HepG2 (cell line): Measurements from ENCODE around the gene TXNRD1. TPM values are rescaled to one million over a fixed set of nuclear protein-coding genes. Genes with fewer than 3 reads are reported as not detected.

Source experiments
- ELF3 ChIP-seq: IDR thresholded peaks from 2 replicates; pipeline ENCODE4 v1.6.1; 2016; ENCODE audit warnings: missing genetic modification reagents, missing compliant biosample characterization
- ESRRA ChIP-seq: sonication (generic); formaldehyde crosslinking; IDR thresholded peaks from 2 replicates; pipeline ENCODE4 v1.5.1; 2020; ENCODE audit warnings: mild to moderate bottlenecking, low read depth, missing genetic modification reagents
- EZH2 ChIP-seq: conservative IDR thresholded peaks from 2 replicates; pipeline ENCODE4 v1.6.1; 2012; ENCODE audit warnings: mild to moderate bottlenecking, low read depth, low read length, moderate library complexity
- FOXO1 ChIP-seq: sonication (generic); formaldehyde crosslinking; IDR thresholded peaks from 2 replicates; pipeline ENCODE4 v1.4.0; 2020; ENCODE audit warnings: missing genetic modification reagents
- HNF4G ChIP-seq, 2 experiments: sonication (generic) in 1 of 2; formaldehyde crosslinking in 1 of 2; IDR thresholded peaks; 2 replicates each; pipeline versions ENCODE4 v1.4.0 to v1.6.1; 2011 to 2020; ENCODE audit warnings: borderline replicate concordance in 2 of 2, low read depth in 2 of 2, mild to moderate bottlenecking in 2 of 2, low read length in 1 of 2, missing genetic modification reagents in 1 of 2, moderate library complexity in 1 of 2
- HOXA5 ChIP-seq: sonication (generic); formaldehyde crosslinking; IDR thresholded peaks from 2 replicates; pipeline ENCODE4 v1.4.0; 2020; ENCODE audit warnings: missing genetic modification reagents
- IKZF4 ChIP-seq: sonication (generic); formaldehyde crosslinking; IDR thresholded peaks from 2 replicates; pipeline ENCODE4 v1.5.1; 2020; ENCODE audit warnings: borderline replicate concordance, mild to moderate bottlenecking, low read depth, missing genetic modification reagents; ENCODE audit errors: not compliant biosample characterization
- JARID2 ChIP-seq: sonication (generic); formaldehyde crosslinking; IDR thresholded peaks from 2 replicates; pipeline ENCODE4 v1.8.1; 2023; ENCODE audit warnings: missing genetic modification reagents, inconsistent platforms; ENCODE audit not compliant: insufficient replicate concordance
- KDM1A ChIP-seq: IDR thresholded peaks from 2 replicates; pipeline ENCODE4 v1.6.1; 2016; ENCODE audit warnings: missing compliant biosample characterization
- KMT2A ChIP-seq: sonication (generic); formaldehyde crosslinking; IDR thresholded peaks from 2 replicates; pipeline ENCODE4 v1.4.0; 2020; ENCODE audit warnings: missing genetic modification reagents
- MTF1 ChIP-seq: sonication (generic); formaldehyde crosslinking; IDR thresholded peaks from 2 replicates; pipeline ENCODE4 v1.5.0; 2020; ENCODE audit warnings: missing genetic modification reagents
- TRAFD1 ChIP-seq: sonication (generic); formaldehyde crosslinking; IDR thresholded peaks from 2 replicates; pipeline ENCODE4 v1.5.1; 2020; ENCODE audit warnings: missing genetic modification reagents, mild to moderate bottlenecking, borderline replicate concordance
- ZBTB8A ChIP-seq: sonication (generic); formaldehyde crosslinking; IDR thresholded peaks from 2 replicates; pipeline ENCODE4 v1.4.0; 2020; ENCODE audit warnings: mild to moderate bottlenecking, low read depth, missing genetic modification reagents, borderline replicate concordance
- ZKSCAN8 ChIP-seq: IDR thresholded peaks from 2 replicates; pipeline ENCODE4 v1.6.1; 2016; ENCODE audit warnings: borderline replicate concordance, missing genetic modification reagents, missing compliant biosample characterization
- ZNF224 ChIP-seq: sonication (generic); formaldehyde crosslinking; IDR thresholded peaks from 2 replicates; pipeline ENCODE4 v1.5.0; 2020; ENCODE audit warnings: mild to moderate bottlenecking, missing genetic modification reagents
- ZNF484 ChIP-seq: sonication (generic); formaldehyde crosslinking; IDR thresholded peaks from 2 replicates; pipeline ENCODE4 v1.5.1; 2020; ENCODE audit warnings: mild to moderate bottlenecking, low read depth, missing genetic modification reagents, borderline replicate concordance
- ZUFSP ChIP-seq: sonication (generic); formaldehyde crosslinking; IDR thresholded peaks from 2 replicates; pipeline ENCODE4 v1.9.0; 2021; ENCODE audit warnings: missing genetic modification reagents, mild to moderate bottlenecking, borderline replicate concordance
- polyA plus RNA-seq, 8 experiments: library from polyadenylated mRNA; depleted of rRNA in 3 of 8; stranded (reverse) in 7 of 8; unstranded in 1 of 8; fragments of >200 nt; fragmentation: Illumina TruSeq in 4 of 8; extraction: Trizol in 4 of 8; gene quantifications; 2 replicates each; pipeline versions ENCODE4 v1.2.1 to v1.2.3, GENCODE V29; 2011 to 2016; ENCODE audit warnings: low read depth in 4 of 8, missing spikeins in 1 of 8, mixed read lengths in 1 of 8; ENCODE audit not compliant: insufficient read depth in 1 of 8
- total RNA-seq, 5 experiments: library from RNA; depleted of rRNA; stranded (reverse); fragments of >200 nt; fragmentation: Illumina TruSeq; extraction: Trizol; gene quantifications; 2 replicates each; pipeline ENCODE4 v1.2.3, GENCODE V29; 2016; ENCODE audit warnings: low read depth in 1 of 5
- TF ChIP-seq, protein P1 (sequence below): sonication (generic); formaldehyde crosslinking; IDR thresholded peaks from 2 replicates; pipeline ENCODE4 v1.5.0; 2020; ENCODE audit warnings: mild to moderate bottlenecking, missing genetic modification reagents
- TF ChIP-seq, protein P2 (sequence below): sonication (generic); formaldehyde crosslinking; IDR thresholded peaks from 2 replicates; pipeline ENCODE4 v1.4.0; 2020; ENCODE audit warnings: mild to moderate bottlenecking, low read depth, missing genetic modification reagents

Gene TXNRD1
- total and polyA plus RNA-seq, 2 of the 13 experiments (the other 11 are each of a cell fraction or from before 2014, with no cell fraction given) = 54.0 to 190 TPM

DNA sequence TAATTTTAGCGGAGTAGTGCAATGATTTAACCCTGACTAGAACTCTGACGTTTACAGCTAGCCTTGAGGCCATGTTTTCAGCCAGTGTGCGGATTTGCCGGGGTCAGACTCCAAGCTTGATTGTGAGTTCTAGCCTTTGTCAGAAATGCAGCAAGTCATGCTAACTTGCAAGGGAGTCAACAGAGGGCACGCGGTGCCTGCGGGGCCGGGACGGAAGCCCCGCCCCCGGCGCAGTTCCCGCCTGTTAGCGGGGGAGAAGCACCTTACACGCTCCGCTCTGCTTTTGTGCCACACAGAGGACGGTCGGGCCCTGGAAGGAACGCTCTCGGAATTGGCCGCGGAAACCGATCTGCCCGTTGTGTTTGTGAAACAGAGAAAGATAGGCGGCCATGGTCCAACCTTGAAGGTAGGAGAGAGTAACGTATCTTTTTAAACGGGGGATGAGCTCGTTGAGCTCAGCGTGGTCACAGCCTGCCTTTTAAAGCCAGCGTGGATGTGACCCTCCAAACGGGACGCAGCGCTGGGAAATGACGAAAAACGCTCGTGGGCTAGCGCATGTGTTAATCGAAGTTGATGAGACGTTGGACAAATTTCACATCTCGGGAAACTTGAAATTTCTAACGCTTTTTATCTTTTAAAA lies 73.2 kb downstream of the TXNRD1 start (continued):
- TF ChIP-seq TRAFD1 (CRISPR knock-in tag) (0 out of 2 replicates have a peak, but pooled peaks have one; percentile 86), KDM1A (no peak), IKZF4 (CRISPR knock-in tag) (peak; percentile 44), JARID2 (CRISPR knock-in tag) (no peak), ELF3 (CRISPR knock-in tag) (peak; percentile 74), ZKSCAN8 (CRISPR knock-in tag) (peak; percentile 57; the same call in 1 of the 2 replicates), ESRRA (peak; percentile 56; the same call in 1 of the 2 replicates), HNF4G (IDR thresholded peaks at IDR 0.05; ENCODE audit: borderline replicate concordance, low read depth, low read length) (no peak), HNF4G (CRISPR knock-in tag; IDR thresholded peaks at IDR 0.05; ENCODE audit: borderline replicate concordance, low read depth) (no peak; the same call in 1 of the 2 replicates), ZBTB8A (CRISPR knock-in tag) (no peak), ZNF484 (CRISPR knock-in tag) (no peak), ZUFSP (CRISPR knock-in tag) (no peak), MTF1 (peak; percentile 53; the same call in 1 of the 2 replicates), HOXA5 (CRISPR knock-in tag) (peak; percentile 77; the same call in 1 of the 2 replicates), KMT2A (CRISPR knock-in tag) (peak; percentile 97), FOXO1 (CRISPR knock-in tag) (peak; percentile 88), ZNF224 (peak; percentile 81; the same call in 1 of the 2 replicates), EZH2 (no peak)
- TF ChIP-seq, protein P1, sequence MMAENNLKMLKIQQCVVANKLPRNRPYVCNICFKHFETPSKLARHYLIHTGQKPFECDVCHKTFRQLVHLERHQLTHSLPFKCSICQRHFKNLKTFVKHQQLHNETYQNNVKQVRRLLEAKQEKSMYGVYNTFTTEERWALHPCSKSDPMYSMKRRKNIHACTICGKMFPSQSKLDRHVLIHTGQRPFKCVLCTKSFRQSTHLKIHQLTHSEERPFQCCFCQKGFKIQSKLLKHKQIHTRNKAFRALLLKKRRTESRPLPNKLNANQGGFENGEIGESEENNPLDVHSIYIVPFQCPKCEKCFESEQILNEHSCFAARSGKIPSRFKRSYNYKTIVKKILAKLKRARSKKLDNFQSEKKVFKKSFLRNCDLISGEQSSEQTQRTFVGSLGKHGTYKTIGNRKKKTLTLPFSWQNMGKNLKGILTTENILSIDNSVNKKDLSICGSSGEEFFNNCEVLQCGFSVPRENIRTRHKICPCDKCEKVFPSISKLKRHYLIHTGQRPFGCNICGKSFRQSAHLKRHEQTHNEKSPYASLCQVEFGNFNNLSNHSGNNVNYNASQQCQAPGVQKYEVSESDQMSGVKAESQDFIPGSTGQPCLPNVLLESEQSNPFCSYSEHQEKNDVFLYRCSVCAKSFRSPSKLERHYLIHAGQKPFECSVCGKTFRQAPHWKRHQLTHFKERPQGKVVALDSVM = no peak
- TF ChIP-seq, protein P2, sequence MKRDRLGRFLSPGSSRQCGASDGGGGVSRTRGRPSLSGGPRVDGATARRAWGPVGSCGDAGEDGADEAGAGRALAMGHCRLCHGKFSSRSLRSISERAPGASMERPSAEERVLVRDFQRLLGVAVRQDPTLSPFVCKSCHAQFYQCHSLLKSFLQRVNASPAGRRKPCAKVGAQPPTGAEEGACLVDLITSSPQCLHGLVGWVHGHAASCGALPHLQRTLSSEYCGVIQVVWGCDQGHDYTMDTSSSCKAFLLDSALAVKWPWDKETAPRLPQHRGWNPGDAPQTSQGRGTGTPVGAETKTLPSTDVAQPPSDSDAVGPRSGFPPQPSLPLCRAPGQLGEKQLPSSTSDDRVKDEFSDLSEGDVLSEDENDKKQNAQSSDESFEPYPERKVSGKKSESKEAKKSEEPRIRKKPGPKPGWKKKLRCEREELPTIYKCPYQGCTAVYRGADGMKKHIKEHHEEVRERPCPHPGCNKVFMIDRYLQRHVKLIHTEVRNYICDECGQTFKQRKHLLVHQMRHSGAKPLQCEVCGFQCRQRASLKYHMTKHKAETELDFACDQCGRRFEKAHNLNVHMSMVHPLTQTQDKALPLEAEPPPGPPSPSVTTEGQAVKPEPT = 0 out of 2 replicates have a peak, but pooled peaks have one; percentile 49
